ENCODE measurements around the gene ITGA6.
"Not testable (repeated sequence)": the region's sequence is repeated elsewhere in the genome, so short reads cannot be mapped to it uniquely, and the experiment has no call there.

- TF ChIP-seq CTCF (IDR thresholded peaks at IDR 0.05; ENCODE audit: low read depth, low read length, poor library complexity, severe bottlenecking); EZH2phosphoT487 (IDR thresholded peaks at IDR 0.05; ENCODE audit: borderline replicate concordance, low read length): not testable (repeated sequence)
Observed at GRCh38 chr2:172549802-172550201, 122.4 kb downstream of the ITGA6 start.

Data from DOHH2 (cell line).